GM21619 (cell line): Measurements from ENCODE around the gene TSPAN32.

Experiments used
- ATAC-seq: cut with Tn5 transposase; IDR thresholded peaks from one replicate; pipeline ENCODE4 v1.9.1; 2021; ENCODE audit not compliant: unreplicated experiment

TSPAN32 gene

DNA sequence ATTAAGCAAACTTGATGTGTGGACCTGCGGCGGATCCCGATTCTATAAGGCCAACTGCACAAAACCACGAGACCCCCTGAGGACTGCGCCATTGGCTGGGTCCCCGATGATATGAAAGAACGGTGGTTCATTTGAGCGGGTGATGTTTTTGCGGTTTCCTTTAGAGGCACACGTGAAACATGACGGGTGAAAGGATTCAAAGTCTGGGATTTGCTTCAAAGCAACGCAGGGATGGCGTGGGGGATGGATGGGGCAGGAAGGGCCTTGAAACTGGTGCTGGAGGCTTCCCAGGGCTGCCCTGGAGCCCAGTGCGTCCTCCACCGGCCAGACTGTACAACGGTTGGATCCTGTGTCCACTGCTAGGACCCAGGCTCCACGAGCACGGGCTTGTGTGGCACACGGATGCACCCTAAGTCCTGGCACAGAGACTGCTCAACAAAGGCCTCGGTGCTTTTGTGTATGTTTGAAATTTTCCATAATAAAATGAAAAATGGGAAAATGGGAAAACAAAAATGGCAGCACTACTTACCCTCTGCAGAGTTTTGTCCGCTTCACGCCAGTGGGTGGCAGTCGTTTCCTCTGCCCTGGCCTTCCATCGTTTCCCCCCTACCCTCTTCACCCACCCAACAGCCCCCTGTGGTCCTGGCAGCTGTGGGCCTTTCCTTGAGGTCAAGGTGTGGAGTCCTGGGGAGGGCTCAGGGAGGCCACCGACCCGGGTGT, 35.1 kb upstream of the TSPAN32 start:
- ATAC-seq, result no peak

DNA sequence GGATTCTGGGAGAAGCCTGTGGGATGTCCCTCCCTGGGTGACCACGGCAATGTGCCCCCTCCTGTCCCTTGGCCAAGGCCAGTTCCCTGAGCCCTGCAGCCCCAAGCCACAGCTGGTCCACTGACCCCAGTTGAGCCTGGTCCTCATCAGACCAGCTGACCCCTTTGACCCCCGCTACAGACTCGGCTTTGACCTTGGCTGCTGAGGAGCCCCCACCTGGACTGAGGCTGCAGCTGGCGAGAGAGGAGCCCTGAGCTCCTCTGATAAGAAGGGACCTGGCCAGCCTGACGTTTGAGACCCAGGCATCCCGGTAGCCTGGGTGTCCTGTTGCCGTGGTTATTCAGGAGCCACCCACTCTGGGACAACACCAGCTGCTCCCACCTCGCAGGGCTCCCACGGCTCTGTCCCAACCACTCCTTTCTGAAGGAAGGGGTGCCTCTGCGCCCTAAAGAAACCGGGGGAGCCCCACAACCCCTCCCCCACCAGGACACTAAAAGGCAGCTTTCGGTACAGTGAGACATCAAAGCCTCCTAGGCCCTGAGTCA, 34.4 kb upstream of the TSPAN32 start:
- no peak for ATAC-seq

DNA sequence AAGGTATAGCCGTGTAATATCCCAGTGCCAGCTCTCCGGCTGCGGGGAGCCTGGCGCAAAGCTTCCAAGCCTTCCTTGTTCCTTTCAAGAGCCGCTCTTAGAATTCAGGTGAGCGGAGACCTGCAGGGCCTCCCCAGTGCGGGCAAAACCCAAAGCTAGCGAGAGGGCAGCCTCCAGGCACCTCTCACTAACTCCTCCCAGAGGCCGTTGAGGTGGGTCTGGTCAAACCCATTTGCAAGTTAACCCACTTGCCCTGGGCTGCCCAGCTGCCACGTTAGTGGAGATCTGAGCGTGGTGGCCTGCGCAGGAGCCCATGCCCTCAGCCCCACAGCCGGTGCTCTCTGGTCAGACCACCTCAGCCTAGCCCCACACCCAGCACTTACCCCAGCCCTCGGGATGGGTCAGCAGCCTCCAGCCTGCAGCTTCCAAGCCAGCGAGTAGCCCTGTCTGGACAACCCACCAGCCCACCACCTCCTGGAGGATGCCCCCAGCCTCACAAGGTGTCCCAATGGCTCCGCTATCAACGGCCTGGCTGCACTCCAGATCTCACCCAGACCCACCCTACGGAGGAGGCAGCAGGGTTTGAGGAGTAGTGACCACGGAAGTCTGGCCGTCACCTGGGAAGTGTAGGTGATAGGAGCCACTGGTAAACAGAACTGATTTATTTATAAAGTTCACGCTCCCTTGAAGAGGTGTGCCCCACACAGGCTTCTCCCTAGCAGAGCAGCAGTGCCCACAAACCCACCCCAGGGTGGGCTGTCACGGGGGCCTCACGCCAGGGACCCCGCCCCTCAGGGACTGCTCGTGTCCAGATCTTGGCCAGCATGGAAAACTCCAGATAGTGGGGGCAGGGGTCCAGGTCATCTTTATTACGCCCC, 33.7 kb upstream of the TSPAN32 start:
- ATAC-seq, result no peak

DNA sequence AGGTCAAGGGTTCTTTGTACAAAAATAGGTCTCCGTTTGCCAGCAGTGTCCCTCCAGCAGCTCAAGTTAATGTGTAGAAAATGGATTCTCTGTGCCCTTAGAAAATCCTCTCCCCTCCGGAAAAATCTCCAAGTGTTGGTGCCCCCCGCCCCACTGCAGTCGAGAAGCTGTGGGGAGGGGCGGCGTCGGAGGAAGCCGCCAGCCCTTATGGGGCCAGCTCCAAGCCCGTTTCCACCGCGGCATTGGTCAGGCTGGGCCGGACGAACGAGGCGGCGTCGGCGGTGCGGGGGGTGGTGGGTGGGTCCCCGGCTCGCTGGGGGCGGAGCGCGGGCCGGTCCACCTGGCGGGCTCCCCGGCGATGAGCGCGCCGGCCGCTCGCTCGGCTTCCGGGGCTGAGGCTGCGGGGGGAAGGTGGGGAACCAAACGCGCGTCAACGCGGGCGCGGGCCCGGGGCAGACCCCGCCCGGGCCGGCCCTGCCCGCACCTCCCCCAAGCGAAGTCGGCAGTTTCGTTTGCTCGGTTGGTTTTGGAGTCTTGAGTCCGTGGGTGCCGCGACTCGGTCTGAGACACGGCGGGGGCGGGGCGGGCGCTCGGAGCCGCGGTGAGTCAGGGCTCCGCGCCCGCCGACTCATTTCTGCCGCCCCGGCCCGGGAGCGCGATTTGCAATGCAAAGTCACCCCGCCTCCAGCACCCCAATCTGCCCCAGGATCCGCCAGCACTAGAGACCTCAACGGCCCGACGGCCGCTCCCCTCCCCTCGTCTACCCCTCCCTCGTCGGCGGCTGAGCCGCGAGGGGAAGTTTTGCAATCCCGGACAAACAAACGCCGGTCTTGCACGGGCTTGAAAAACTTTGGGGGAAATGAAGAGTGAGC, 32.8 kb upstream of the TSPAN32 start:
- no peak for ATAC-seq

DNA sequence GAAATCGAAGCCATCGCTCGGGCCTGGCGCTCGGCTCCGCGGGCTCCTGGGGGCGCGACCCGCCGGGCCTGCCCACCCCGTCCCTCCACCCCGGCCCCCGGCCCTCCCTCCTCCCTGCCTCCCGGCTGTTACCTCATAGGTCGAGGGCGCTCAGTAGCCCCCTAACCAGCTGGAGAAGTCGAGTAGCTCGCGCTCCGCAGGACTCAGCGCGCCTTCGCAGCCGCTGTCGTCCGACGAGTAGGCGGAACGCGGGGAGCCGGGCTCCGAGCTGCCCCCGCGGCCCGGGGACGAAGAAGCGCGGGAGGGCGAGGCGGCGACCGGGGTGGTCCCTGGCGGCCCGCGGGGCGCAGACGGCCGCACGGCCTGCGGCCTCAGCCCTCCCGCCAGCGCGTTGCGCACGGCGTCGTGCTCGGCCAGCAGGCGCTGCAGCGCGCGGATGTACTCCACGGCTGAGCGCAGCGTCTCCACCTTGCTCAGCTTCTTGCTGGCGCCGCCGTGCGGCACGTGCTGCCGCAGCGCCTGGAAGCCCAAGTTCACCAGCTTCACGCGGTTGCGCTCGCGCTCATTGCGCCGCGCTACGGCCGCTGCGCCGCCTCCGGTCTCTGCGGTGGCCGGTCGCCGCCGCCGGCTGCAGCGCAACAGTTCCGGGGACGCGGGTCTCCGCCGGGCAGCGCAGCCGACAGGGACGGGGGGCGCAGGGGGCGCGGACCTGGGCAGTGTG, 32.1 kb upstream of the TSPAN32 start:
- ATAC-seq, result no peak

DNA sequence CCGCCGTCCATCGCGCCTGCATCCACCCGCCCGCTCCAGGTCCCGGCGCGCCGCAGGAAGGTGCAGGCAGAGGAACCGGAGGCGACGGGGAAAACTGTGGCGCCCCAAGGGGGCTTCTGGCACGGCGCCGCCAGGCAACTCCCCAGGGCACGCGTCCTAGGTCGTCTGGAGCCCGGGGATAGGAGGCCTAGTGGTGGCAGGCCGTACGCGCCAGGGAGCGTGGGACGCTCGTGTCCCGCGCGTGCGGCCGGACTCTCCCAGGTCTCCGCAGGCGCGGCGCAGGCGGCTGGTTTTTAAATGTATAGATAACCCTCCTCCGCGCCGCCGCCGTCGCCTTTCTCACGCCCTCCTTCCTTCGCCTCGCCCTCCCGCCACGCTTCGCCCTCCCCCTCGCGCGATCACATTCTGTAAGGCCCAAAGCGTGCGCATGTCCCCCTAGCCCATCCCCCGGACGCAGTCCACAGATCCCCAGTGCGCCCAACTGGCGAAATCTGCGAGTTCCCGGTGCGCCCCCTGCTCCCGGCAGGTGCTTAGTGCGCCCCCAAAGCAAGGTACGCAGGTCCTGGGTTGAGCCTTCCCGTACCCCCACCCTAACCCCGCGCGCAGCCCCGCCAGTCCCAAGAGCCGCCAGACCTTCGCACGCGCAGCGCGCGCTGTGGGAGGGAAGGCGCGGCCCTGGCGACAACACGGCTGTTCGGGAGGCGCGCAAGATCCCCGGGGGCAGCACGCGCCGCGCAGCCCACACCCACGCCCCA, 31.3 kb upstream of the TSPAN32 start, which contains the start of gene ASCL2:
Gene ASCL2 (minus strand): TSS at position 267 of the 755 bp plus-strand sequence. CDS start 256 bp downstream, at position 11.
- ATAC-seq, result no peak

DNA sequence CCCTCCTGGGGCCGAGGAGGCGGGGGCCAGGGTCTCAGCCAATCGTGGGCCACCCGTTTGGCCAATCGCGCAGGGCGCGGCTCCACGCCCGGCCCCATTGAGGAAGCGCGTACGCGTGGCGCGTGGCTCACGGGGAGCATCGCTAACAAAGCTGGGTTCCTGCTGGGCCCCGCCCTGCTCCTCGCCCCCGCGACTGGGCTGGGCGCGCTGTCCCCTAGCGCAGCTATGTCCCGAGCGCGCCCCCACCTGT, 30.8 kb upstream of the TSPAN32 start:
- no peak for ATAC-seq

DNA sequence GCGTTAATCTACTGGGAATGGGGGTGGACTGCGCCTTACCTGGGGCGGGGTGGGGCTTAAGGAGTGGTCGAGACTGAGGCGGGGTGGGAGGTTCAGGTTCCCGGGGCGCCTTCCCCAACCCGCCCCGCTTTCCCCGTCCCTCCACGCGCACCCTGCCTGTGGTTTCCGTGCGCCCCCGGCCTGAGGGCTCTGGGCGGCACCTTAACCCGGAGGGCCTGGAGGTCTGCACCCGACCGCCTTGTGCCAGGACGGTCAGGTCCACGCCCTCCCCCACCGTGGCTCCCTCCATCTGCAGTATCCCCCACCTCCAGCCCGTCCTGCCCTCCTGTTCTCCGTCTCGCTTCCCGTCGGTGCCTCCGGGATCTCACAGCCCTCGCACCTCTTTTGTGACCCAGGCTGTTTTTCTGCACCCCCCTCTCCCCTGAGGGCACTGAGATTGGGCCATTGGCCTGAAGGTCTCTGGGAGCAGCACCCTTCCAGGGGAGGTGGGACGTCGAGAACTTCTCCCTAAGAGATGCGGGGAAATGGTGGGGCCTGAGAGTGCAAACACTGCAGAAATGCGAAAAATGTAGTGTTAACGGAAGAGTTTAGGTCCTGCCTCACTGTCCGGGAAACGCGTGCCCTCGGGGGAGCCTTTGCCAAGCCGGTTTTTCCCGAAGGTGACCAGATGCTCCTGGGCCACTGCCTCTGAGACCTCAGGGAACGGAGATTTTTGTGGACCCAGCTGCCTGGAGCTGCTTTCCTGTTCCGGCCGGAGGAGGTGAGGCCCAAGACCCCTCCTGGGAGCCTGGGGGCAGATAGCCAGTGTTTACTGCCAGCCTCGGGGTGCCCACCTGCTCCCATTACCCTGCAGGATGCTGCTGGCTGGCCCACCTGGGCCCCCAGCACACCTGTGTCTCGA, 30.2 kb upstream of the TSPAN32 start:
- no peak for ATAC-seq

DNA sequence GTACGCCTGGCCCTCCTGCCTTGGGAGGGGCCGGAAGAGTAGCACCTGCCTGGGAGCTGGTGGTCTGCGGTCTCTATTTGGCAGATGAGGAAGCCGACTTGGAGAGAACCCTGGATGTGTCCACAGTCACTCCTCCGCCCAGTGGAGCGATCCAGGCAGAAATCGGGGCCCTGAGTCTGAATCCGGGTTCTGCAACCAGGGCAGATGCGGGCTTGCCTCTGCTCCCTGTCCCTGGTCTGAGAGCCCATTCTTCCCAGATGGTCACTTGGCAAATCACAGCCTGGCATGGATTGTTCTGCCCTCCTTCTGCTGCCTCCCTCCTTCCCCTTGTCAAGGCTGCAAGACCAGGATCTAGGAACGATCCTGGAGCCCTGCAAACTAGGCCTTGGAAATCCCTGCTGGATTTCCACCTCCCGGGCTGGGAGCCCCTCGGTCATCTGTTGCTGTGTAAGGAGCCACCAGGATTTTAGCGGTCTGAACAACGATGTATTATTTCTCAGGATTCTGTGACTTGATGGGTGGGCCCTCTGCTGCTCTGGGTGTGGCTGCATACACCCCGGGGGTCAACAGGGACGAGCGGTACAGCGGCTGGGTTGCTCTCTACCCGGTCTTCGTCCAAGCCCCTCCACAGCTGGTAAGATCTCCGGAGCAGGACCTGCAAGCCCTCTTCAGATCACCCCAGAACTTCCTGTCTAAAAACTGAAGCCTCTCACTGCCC, 29.4 kb upstream of the TSPAN32 start:
- no peak for ATAC-seq

DNA sequence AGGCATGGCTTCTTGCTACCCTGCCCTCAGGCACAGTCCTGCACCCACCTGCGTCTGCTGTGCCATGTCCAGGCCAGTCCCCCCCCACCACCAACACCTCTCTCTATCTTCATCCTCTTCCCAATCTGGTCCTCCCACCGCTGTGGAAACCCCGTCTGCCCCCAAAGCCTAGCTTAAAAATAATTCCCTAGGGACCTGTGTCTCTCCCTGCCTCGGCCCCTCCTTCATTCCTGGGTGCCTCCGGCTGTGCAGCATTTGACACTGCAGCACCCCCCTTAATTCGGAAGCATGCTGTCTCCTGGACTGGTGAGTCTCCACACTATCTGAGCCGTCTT, 28.9 kb upstream of the TSPAN32 start:
- ATAC-seq, result no peak

DNA sequence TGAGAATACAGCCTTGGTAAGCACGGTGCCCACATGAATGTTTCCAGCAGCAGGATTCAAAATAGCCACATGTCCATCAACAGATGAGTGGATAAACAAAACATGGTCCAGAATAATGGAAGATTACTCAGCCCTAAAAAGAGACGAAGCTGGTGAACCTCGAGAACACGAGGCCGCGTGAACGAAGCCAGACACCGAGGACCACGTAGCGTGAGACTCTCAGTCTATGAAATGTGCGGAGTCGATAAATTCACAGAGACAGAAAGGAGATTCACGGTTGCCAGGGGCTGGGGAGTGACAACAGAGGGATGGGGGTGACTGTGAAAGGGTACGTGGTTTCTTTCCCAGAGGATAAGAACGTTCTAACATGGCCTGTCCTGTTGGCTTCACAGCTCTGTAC, 28.5 kb upstream of the TSPAN32 start:
- no peak for ATAC-seq

DNA sequence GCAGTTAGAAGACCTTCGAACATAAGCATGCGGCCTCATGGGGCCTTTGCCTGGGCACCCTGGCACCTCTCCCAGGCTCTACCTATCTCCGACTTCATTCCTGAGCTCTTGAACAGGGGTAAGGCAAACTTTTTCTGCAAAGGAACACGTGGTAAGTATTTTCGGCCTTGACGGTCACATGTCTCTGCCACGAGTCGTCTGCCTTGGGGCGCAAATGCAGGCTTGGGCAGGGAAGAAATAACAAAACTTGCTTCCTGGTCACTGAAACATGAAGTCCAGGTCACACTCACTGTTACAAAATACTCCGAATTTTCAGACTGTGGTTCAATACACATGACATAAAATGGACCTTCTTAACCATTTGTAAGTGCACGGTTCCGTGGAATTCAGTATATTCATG, 28.0 kb upstream of the TSPAN32 start:
- no peak for ATAC-seq

DNA sequence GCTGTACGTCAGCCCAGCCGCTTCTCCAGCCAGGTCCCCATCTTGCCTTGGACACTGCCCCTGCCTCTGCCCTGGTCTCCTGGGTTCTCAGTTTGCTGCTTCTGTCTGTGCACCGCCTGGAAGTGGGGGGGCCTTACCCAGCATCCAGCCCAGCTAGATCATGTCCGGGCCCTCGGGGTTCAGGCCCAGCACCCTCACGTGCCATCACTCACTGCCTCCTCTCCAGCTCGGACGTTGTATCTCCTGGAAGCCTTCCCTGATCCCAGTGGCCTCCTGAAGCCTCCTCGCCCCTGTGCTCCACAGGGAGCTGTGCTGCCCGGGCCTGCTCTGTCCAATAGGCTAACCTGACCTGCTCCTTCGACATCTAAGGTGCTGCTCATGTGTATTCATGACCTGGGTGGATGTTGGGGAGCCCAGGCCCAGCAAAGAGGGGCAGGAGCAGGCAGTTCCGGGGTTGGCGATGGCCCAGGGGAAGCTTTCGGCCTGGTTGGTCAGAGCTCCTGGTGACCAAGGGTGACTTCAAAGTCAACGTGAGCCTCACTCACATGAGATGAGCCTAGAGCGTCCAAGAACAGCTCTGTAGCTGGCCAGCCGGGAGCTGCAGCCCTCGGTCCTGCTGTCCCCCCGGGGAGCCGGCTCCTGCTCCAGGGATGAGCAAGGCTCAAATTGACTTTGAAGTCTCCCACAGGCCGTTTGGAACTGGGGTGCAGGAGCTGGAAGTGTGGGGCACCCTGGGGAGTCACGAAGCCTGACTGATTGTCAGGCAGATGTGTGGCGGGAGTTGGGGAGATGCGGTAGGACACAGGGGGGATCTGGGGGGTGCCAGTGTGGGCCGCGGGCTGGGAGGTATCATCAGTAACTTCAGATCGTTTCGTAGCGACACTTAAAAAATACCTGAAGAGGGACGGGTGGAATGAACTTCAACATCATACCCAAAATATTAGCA, 26.2 kb upstream of the TSPAN32 start:
- no peak for ATAC-seq

DNA sequence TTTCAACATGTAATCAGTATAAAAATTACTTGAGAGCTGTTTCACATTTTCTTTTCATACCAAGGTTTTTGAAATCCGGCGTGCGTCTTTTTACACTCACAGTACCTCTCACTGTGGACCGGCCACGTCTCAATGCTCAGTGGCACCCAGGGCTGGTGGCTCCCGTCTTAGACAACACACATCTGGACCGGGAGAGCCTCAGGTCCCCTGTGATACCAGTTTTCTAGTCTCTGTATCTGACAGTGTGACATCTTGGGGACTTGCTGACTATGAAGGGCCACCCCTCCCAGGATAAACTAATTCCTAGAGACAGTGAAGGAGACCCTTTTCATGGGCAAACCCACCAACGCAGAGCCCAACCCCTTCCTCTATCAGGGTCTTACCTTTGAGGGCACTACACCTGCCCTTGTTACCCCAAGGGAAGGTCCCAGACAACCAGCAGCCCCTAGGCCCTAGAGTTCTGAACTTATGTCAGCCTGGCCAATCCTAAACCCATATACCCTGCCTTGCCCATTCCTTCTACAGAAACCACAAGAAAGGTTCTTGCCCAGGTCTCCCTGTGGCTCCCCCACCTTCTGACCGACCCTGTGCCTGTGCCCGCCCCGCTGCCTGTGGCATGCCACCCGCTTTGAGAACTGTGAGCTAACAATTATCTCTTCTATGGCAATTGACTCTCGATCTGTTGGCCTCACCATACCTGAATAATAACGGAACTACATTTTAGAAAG, 25.4 kb upstream of the TSPAN32 start:
- ATAC-seq, result no peak

DNA sequence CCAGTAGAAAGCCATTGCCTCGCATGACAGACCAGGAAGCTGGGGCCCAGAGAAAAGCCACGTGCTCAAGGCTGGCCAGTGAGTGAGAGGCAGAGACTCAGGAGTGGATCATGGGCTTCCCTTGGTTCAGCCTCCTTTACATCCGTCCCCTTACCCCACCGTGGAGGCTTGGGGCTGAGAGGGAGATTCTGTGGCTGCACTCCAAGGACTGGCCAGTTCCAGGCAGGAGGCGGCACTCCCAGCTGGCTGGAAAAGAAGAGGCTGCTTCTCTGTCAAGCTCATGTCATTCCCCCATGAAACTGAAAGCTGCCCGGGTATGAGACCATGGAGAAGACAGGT, 24.8 kb upstream of the TSPAN32 start:
- no peak for ATAC-seq

DNA sequence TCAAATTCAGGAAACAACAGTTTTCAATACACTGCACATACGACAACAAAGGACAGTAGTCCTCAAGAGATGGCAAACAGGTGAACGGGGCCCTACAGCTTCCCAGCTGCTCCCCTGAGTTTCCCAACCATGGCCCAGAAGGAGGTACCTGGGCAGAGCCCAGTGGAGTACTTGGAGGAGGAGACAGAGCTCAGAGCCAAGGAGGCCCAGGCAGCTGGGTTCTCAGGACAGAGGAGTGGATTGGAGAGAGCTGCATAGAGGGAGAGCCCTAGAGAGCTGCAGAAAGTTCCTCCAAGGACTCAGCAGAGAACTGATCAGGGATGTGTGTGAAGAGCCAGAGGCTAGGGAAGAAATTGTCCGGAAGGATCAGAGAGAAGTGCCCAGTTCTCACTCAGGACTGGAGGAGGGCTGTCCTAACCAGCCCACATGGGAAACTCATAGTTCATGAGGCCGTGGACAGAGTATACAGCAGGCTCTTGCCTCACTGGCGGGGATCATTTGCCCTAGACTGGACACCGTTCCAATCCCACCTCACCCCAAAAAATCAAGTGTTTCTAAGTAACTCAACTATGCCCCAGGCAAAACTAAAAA, 23.8 kb upstream of the TSPAN32 start:
- ATAC-seq, result no peak
